HepG2 (cell line): Measurements from ENCODE around the gene WDR47. TPM values are rescaled to one million over a fixed set of nuclear protein-coding genes. Genes with fewer than 3 reads are reported as not detected.

ENCODE experiments used
- FOXA1 ChIP-seq, 2 experiments: fragments of 450-650 bp in 1 of 2; sonication (generic) in 1 of 2; formaldehyde crosslinking in 1 of 2; IDR thresholded peaks; 2 replicates each; pipeline versions ENCODE4 v1.4.0 to v1.6.1; 2016 to 2020; ENCODE audit warnings: missing genetic modification reagents in 1 of 2
- HHEX ChIP-seq: IDR thresholded peaks from 2 replicates; pipeline ENCODE4 v1.6.1; 2016; ENCODE audit warnings: control low read depth
- NFIC ChIP-seq: IDR thresholded peaks from 2 replicates; pipeline ENCODE4 v1.6.1; 2012; ENCODE audit warnings: mild to moderate bottlenecking, low read length, inconsistent platforms
- PITX1 ChIP-seq: sonication (generic); formaldehyde crosslinking; IDR thresholded peaks from 2 replicates; pipeline ENCODE4 v1.5.1; 2020; ENCODE audit warnings: mild to moderate bottlenecking, missing genetic modification reagents
- SMARCC2 ChIP-seq: fragments of 450-650 bp; IDR thresholded peaks from 2 replicates; pipeline ENCODE4 v1.6.1; 2017; ENCODE audit warnings: antibody characterized with exemption, mild to moderate bottlenecking
- ZNF557 ChIP-seq: sonication (generic); formaldehyde crosslinking; IDR thresholded peaks from 2 replicates; pipeline ENCODE4 v1.4.0; 2020; ENCODE audit warnings: missing genetic modification reagents
- ZSCAN12 ChIP-seq: sonication (generic); formaldehyde crosslinking; IDR thresholded peaks from 2 replicates; pipeline ENCODE4 v1.9.0; 2021; ENCODE audit warnings: mild to moderate bottlenecking, missing genetic modification reagents
- polyA plus RNA-seq, 8 experiments: library from polyadenylated mRNA; depleted of rRNA in 3 of 8; stranded (reverse) in 7 of 8; unstranded in 1 of 8; fragments of >200 nt; fragmentation: Illumina TruSeq in 4 of 8; extraction: Trizol in 4 of 8; gene quantifications; 2 replicates each; pipeline versions ENCODE4 v1.2.1 to v1.2.3, GENCODE V29; 2011 to 2016; ENCODE audit warnings: low read depth in 4 of 8, missing spikeins in 1 of 8, mixed read lengths in 1 of 8; ENCODE audit not compliant: insufficient read depth in 1 of 8
- total RNA-seq, 5 experiments: library from RNA; depleted of rRNA; stranded (reverse); fragments of >200 nt; fragmentation: Illumina TruSeq; extraction: Trizol; gene quantifications; 2 replicates each; pipeline ENCODE4 v1.2.3, GENCODE V29; 2016; ENCODE audit warnings: low read depth in 1 of 5
- TF ChIP-seq, protein P1 (sequence below): sonication (generic); formaldehyde crosslinking; IDR thresholded peaks from 2 replicates; pipeline ENCODE4 v1.4.0; 2020; ENCODE audit warnings: missing genetic modification reagents
- TF ChIP-seq, protein P2 (sequence below): fragments of 450-650 bp; IDR thresholded peaks from 2 replicates; pipeline ENCODE4 v1.6.1; 2017; ENCODE audit warnings: mild to moderate bottlenecking
- TF ChIP-seq, protein P3 (sequence below): sonication (generic); formaldehyde crosslinking; IDR thresholded peaks from 2 replicates; pipeline ENCODE4 v1.4.0; 2020; ENCODE audit warnings: mild to moderate bottlenecking, missing genetic modification reagents
- TF ChIP-seq, protein P4 (sequence below): sonication (generic); formaldehyde crosslinking; IDR thresholded peaks from 2 replicates; pipeline ENCODE4 v1.5.1; 2020; ENCODE audit warnings: missing genetic modification reagents, mild to moderate bottlenecking, borderline replicate concordance

WDR47 gene
- total and polyA plus RNA-seq, 2 of the 13 experiments (the other 11 are each of a cell fraction or from before 2014, with no cell fraction given) = 4.3 to 5.9 TPM

DNA sequence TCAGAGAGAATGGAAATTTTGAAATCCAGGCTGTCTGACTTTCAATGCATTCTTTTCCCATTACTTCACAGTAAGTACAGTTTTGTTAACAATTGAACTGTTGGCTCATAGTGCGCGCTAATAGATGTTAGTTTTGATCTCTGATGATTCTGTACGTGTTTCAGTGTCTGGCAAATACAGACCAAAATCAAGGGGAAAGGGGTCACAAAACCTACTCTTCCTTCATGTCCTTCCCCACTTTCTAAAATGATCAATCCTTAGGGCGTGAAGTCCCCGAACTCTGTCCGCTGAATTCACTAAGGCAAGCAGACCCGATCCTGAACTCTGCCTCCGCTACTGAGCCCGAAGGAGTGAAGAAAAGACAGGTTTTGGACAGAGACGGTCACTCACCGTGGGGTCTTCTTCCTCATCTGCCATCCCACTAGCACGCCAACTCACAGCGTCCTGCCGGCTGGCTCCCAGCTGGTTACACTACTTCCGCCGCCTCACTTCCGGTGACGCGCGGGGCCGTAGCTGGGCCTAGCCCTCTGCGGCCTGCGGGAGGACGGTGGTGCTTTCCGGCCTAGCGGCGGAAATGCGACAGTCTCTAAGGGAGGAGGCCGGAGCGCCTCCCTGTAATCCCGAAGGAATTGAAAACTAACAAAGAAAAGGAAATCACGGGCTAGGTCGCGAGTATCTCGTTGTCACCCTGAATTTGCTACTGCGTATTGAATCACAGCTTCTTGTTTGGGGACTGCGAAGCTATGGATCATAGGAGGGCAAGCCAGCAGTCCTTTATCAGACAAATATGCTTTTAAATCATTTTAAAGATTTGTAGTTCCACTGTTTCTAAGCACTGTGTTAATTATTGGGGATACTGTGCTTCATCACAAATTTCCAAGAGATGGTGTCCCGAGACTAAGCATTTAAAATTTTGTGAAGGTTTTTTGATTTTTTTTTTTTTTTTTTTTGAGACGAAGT, 33.9 kb upstream of the WDR47 start, which contains the start of gene TAF13 (continued):
- TF ChIP-seq, protein P1, sequence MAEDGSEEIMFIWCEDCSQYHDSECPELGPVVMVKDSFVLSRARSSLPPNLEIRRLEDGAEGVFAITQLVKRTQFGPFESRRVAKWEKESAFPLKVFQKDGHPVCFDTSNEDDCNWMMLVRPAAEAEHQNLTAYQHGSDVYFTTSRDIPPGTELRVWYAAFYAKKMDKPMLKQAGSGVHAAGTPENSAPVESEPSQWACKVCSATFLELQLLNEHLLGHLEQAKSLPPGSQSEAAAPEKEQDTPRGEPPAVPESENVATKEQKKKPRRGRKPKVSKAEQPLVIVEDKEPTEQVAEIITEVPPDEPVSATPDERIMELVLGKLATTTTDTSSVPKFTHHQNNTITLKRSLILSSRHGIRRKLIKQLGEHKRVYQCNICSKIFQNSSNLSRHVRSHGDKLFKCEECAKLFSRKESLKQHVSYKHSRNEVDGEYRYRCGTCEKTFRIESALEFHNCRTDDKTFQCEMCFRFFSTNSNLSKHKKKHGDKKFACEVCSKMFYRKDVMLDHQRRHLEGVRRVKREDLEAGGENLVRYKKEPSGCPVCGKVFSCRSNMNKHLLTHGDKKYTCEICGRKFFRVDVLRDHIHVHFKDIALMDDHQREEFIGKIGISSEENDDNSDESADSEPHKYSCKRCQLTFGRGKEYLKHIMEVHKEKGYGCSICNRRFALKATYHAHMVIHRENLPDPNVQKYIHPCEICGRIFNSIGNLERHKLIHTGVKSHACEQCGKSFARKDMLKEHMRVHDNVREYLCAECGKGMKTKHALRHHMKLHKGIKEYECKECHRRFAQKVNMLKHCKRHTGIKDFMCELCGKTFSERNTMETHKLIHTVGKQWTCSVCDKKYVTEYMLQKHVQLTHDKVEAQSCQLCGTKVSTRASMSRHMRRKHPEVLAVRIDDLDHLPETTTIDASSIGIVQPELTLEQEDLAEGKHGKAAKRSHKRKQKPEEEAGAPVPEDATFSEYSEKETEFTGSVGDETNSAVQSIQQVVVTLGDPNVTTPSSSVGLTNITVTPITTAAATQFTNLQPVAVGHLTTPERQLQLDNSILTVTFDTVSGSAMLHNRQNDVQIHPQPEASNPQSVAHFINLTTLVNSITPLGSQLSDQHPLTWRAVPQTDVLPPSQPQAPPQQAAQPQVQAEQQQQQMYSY (CRISPR knock-in tag) = no peak
- TF ChIP-seq, protein P2, sequence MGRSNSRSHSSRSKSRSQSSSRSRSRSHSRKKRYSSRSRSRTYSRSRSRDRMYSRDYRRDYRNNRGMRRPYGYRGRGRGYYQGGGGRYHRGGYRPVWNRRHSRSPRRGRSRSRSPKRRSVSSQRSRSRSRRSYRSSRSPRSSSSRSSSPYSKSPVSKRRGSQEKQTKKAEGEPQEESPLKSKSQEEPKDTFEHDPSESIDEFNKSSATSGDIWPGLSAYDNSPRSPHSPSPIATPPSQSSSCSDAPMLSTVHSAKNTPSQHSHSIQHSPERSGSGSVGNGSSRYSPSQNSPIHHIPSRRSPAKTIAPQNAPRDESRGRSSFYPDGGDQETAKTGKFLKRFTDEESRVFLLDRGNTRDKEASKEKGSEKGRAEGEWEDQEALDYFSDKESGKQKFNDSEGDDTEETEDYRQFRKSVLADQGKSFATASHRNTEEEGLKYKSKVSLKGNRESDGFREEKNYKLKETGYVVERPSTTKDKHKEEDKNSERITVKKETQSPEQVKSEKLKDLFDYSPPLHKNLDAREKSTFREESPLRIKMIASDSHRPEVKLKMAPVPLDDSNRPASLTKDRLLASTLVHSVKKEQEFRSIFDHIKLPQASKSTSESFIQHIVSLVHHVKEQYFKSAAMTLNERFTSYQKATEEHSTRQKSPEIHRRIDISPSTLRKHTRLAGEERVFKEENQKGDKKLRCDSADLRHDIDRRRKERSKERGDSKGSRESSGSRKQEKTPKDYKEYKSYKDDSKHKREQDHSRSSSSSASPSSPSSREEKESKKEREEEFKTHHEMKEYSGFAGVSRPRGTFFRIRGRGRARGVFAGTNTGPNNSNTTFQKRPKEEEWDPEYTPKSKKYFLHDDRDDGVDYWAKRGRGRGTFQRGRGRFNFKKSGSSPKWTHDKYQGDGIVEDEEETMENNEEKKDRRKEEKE = no peak
- no peak for TF ChIP-seq FOXA1 (IDR thresholded peaks at IDR 0.05)
- TF ChIP-seq FOXA1 (CRISPR knock-in tag; IDR thresholded peaks at IDR 0.05) = peak; percentile 48
- no peak for TF ChIP-seq ZSCAN12 (CRISPR knock-in tag)
- TF ChIP-seq HHEX (CRISPR knock-in tag) = no peak
- TF ChIP-seq, protein P3, sequence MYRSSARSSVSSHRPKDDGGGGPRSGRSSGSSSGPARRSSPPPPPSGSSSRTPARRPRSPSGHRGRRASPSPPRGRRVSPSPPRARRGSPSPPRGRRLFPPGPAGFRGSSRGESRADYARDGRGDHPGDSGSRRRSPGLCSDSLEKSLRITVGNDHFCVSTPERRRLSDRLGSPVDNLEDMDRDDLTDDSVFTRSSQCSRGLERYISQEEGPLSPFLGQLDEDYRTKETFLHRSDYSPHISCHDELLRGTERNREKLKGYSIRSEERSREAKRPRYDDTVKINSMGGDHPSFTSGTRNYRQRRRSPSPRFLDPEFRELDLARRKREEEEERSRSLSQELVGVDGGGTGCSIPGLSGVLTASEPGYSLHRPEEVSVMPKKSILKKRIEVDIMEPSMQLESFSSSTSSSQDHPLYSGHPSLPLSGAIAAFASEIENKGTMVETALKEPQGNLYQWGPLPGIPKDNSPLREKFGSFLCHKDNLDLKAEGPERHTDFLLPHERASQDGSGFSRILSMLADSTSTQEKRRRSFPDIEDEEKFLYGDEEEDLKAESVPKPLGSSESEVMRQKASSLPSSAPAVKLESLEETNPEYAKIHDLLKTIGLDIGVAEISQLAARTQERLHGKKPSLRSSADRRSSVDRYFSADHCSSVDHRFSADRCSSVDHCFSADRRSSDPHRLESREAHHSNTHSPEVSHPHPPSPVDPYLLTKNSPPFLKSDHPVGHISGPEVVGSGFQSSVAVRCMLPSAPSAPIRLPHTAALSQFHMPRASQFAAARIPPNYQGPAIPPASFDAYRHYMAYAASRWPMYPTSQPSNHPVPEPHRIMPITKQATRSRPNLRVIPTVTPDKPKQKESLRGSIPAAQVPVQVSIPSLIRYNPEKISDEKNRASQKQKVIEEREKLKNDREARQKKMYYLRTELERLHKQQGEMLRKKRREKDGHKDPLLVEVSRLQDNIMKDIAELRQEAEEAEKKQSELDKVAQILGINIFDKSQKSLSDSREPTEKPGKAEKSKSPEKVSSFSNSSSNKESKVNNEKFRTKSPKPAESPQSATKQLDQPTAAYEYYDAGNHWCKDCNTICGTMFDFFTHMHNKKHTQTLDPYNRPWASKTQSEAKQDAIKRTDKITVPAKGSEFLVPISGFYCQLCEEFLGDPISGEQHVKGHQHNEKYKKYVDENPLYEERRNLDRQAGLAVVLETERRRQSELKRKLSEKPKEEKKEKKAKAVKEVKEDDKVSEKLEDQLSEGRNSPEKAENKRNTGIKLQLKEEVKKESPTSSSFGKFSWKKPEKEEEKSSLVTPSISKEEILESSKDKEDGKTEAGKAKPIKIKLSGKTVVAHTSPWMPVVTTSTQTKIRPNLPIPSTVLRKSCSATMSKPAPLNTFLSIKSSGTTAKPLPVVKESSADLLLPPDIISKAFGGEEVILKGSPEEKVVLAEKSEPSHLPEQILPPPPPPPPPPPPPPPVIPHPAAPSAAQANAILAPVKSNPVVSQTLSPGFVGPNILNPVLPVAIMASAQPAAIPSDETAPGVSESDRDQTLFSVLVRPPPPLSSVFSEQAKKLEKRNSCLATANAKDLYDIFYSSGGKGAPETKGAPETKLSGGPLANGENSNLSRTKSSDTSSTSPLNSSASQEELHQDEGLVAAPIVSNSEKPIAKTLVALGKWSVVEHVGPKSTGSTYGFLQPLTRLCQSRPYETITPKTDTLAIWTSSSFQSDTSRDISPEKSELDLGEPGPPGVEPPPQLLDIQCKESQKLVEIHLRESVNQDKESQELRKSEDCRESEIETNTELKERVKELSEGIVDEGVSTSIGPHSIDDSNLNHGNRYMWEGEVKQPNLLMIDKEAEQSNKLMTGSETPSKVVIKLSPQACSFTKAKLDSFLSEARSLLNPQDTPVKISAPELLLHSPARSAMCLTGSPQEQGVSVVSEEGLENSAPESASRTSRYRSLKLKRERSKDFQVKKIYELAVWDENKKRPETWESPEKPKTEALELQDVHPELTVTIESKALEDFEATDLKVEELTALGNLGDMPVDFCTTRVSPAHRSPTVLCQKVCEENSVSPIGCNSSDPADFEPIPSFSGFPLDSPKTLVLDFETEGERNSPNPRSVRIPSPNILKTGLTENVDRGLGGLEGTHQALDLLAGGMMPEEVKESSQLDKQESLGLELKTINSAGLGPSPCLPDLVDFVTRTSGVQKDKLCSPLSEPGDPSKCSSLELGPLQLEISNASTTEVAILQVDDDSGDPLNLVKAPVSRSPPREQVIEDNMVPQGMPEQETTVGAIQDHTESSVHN (CRISPR knock-in tag) = no peak
- TF ChIP-seq, protein P4, sequence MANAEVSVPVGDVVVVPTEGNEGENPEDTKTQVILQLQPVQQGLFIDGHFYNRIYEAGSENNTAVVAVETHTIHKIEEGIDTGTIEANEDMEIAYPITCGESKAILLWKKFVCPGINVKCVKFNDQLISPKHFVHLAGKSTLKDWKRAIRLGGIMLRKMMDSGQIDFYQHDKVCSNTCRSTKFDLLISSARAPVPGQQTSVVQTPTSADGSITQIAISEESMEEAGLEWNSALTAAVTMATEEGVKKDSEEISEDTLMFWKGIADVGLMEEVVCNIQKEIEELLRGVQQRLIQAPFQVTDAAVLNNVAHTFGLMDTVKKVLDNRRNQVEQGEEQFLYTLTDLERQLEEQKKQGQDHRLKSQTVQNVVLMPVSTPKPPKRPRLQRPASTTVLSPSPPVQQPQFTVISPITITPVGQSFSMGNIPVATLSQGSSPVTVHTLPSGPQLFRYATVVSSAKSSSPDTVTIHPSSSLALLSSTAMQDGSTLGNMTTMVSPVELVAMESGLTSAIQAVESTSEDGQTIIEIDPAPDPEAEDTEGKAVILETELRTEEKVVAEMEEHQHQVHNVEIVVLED (CRISPR knock-in tag) = peak; percentile 81; the same call in 1 of the 2 replicates
- TF ChIP-seq ZNF557 (CRISPR knock-in tag) = no peak
- TF ChIP-seq PITX1 = peak; percentile 80; the same call in 1 of the 2 replicates
- no peak for TF ChIP-seq SMARCC2
- no peak for TF ChIP-seq NFIC
